Body of pancreas (tissue), 4 donors: Measurements from ENCODE around the gene TMEM91.

Experiments
- POLR2A ChIP-seq, 3 donors: fragments of 450-650 bp; IDR thresholded peaks; one replicate each; pipeline ENCODE4 v1.6.1; 2016; ENCODE audit warnings: antibody characterized with exemption in 3 of 3, mild to moderate bottlenecking in 2 of 3
- TF ChIP-seq, protein P1 (sequence below), 7 experiments: fragments of 450-650 bp in 4 of 7; fragments of 200-600 bp in 3 of 7; sonication (generic) in 3 of 7; IDR thresholded peaks; one replicate each; pipeline ENCODE4 v1.5.1; 2016 to 2019; ENCODE audit warnings: antibody characterized with exemption in 7 of 7

DNA sequence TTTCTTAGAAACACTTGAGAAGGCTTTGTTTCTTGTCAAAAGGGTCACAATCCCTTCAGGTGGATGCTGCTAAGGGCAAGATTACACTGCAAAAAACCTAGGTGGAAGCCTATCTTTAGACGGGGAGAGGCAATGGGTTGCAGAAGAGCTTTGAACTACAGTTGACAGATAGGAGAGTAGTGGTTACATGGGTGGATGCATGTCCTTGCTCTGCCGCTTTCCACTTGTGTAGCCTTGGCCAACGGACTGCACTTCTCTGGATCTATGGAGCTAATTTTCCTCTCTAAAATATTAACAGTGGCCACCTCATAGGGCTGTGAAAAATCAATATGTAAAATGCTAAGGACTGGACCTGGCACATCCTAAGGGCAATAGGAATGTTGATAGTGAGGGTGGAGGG lies 22.3 kb downstream of the TMEM91 start:
- TF ChIP-seq, protein P1, sequence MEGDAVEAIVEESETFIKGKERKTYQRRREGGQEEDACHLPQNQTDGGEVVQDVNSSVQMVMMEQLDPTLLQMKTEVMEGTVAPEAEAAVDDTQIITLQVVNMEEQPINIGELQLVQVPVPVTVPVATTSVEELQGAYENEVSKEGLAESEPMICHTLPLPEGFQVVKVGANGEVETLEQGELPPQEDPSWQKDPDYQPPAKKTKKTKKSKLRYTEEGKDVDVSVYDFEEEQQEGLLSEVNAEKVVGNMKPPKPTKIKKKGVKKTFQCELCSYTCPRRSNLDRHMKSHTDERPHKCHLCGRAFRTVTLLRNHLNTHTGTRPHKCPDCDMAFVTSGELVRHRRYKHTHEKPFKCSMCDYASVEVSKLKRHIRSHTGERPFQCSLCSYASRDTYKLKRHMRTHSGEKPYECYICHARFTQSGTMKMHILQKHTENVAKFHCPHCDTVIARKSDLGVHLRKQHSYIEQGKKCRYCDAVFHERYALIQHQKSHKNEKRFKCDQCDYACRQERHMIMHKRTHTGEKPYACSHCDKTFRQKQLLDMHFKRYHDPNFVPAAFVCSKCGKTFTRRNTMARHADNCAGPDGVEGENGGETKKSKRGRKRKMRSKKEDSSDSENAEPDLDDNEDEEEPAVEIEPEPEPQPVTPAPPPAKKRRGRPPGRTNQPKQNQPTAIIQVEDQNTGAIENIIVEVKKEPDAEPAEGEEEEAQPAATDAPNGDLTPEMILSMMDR (IDR thresholded peaks at IDR 0.05) = no peak
- no peak for TF ChIP-seq POLR2A (IDR thresholded peaks at IDR 0.05)
